AG10803 (cell line): ENCODE data around the gene ABCC11.
"Not testable (repeated sequence)": the region's sequence is repeated elsewhere in the genome, so short reads cannot be mapped to it uniquely, and the experiment has no call there.

Experiments used
- DNase-seq: peaks from one replicate; pipeline ENCODE4 v3.0.0; 2010; ENCODE audit warnings: low read depth
- H3K4me3 ChIP-seq: 2 replicates; pipeline ENCODE4 v1.5.1; 2011; ENCODE audit warnings: mild to moderate bottlenecking, low read length, control low read depth
- TF ChIP-seq, protein P1 (sequence below): conservative IDR thresholded peaks from 2 replicates; pipeline ENCODE4 v1.5.1; 2011; ENCODE audit warnings: mild to moderate bottlenecking, low read length, control low read depth, inconsistent platforms

Gene ABCC11

DNA sequence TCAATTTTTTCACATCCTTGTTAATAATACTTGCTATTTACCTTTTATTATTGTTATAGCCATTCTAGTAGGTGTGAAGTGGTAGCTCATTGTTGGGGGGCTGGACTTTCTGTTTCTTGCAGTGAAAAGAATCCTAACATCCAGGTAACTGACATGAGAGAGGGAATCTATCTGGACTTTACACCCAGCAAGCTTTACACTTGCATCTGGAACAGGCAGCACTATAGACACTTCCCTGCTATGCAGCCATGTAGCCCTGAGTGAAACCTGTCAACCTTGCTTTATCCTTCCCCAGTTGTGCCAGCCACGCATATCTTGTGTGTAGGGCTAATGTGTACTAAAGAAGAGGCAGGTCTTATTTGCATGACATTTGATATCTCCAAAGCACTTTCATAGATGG, 74.7 kb downstream of the ABCC11 start:
- H3K4me3 ChIP-seq = no peak overlapping the region
- TF ChIP-seq, protein P1, sequence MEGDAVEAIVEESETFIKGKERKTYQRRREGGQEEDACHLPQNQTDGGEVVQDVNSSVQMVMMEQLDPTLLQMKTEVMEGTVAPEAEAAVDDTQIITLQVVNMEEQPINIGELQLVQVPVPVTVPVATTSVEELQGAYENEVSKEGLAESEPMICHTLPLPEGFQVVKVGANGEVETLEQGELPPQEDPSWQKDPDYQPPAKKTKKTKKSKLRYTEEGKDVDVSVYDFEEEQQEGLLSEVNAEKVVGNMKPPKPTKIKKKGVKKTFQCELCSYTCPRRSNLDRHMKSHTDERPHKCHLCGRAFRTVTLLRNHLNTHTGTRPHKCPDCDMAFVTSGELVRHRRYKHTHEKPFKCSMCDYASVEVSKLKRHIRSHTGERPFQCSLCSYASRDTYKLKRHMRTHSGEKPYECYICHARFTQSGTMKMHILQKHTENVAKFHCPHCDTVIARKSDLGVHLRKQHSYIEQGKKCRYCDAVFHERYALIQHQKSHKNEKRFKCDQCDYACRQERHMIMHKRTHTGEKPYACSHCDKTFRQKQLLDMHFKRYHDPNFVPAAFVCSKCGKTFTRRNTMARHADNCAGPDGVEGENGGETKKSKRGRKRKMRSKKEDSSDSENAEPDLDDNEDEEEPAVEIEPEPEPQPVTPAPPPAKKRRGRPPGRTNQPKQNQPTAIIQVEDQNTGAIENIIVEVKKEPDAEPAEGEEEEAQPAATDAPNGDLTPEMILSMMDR = no peak
- no peak for DNase-seq

- H3K4me3 ChIP-seq = no peak overlapping the region
- no peak for DNase-seq
- TF ChIP-seq, protein P1 = no peak
Measured at GRCh38 chr16:48169896-48170295, 77.4 kb downstream of the ABCC11 start.

DNA sequence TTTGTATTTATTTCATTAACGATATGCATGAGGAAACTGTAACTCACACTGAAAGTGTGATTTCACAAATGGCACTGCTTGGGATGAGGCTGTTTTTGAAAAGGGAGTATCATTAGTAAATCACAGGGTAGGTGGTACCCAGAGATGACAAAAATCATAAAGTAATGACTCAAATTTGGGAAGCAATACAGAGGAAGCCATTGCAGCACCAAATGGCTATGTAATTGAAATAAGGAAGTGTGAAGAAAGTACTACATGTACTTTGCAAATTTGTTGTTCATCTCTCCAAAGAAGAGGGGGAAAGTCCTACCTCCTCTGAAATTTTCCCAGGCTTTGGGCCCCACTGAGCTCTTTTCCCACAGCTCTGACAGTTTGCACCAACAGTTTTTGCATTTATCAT, 79.3 kb downstream of the ABCC11 start:
- TF ChIP-seq, protein P1 = no peak
- no peak for DNase-seq
- no peak overlapping the region for H3K4me3 ChIP-seq

- not testable (repeated sequence) for DNase-seq, H3K4me3 ChIP-seq
Measured at GRCh38 chr16:48166617-48167016, 80.7 kb downstream of the ABCC11 start.

- DNase-seq = no peak
- TF ChIP-seq, protein P1 = no peak
- no peak overlapping the region for H3K4me3 ChIP-seq
Measured at GRCh38 chr16:48165961-48166578, 81.3 kb downstream of the ABCC11 start.

DNA sequence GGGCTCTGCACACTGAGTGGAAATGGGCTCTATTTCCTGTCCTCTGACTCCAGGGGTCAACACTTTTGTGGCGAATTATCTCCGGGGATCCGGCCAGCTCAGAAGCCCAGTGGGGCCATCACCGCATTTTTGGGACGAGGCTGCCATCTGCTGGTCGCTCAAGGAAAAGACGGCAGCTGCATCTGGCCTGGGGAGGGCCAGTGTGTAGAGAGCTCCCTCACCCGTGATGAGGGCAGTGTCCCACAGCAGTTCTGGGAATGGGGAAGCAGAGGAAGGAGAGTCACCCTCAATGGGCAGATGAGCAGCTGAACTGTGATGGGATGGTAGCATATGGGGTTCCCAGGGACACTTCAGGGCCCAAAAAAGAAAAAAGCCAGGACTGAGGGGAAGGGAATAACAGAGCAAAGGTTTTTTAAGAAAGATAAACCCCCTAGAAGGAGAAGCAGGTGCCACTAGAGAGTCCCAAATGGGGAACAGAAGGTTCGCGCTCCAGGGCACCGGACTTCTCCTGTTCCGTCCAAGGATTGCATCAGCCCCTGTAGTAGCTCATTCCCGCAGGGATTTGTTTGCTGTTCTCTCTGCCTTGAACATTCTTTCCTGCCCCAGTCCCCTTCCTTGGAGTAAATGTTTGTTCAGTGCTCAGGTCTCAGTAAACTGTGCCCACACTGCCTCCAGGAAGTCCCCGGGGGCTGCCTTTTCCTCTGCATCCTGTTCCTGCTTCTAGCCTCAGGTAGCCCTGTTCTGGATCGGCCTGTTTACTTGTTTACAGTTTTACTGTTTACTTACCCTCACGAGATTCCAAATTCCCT, 82.2 kb downstream of the ABCC11 start:
- DNase-seq = peak; percentile 58
- peak overlapping the region; percentile 22; the same call in 1 of the 2 replicates for H3K4me3 ChIP-seq
- TF ChIP-seq, protein P1 = peak; percentile 86

- no peak for DNase-seq
- TF ChIP-seq, protein P1 = no peak
- no peak overlapping the region for H3K4me3 ChIP-seq
Measured at GRCh38 chr16:48162839-48163410, 84.4 kb downstream of the ABCC11 start.
